K562 (cell line): ENCODE results near the gene MLLT3.

Experiments used
- FOS ChIP-seq: IDR thresholded peaks from 3 replicates; pipeline ENCODE4 v1.6.1; 2011; ENCODE audit not compliant: insufficient read length; ENCODE audit errors: extremely low read depth
- FOXJ3 ChIP-seq: sonication (generic); formaldehyde crosslinking; IDR thresholded peaks from 2 replicates; pipeline ENCODE4 v1.4.0; 2020; ENCODE audit warnings: mild to moderate bottlenecking, missing genetic modification reagents
- HNRNPLL ChIP-seq: fragments of 200-400 bp; formaldehyde crosslinking; IDR thresholded peaks from 2 replicates; pipeline ENCODE4 v1.6.1; 2017; ENCODE audit warnings: low read length, low read depth, mild to moderate bottlenecking; ENCODE audit not compliant: poor library complexity, severe bottlenecking
- POLR2A ChIP-seq: fragments of 450-650 bp; conservative IDR thresholded peaks from 2 replicates; pipeline ENCODE4 v1.6.1; 2016
- POLR2AphosphoS5 ChIP-seq: IDR thresholded peaks from 2 replicates; pipeline ENCODE4 v1.6.1; 2011; ENCODE audit warnings: mild to moderate bottlenecking, low read depth, low read length, moderate library complexity; ENCODE audit not compliant: control insufficient read depth, insufficient read depth
- RBM39 ChIP-seq: fragments of 200-400 bp; formaldehyde crosslinking; optimal IDR thresholded peaks from 2 replicates; pipeline ENCODE3; 2018; ENCODE audit warnings: low read depth, low read length
- TAF15 ChIP-seq: fragments of 200-400 bp; formaldehyde crosslinking; IDR thresholded peaks from 2 replicates; pipeline ENCODE4 v1.6.1; 2017; ENCODE audit warnings: mild to moderate bottlenecking, low read depth, low read length, moderate library complexity
- ZKSCAN1 ChIP-seq: fragments of 150-350 bp; IDR thresholded peaks from 2 replicates; pipeline ENCODE4 v1.6.1; 2016; ENCODE audit warnings: low read depth, low read length
- TF ChIP-seq, protein P1 (sequence below), 3 experiments: IDR thresholded peaks in 2 of 3; conservative IDR thresholded peaks in 1 of 3; 2 replicates each; pipeline ENCODE4 v1.5.1; 2011 to 2012; ENCODE audit warnings: low read length in 3 of 3, mild to moderate bottlenecking in 3 of 3, control low read depth in 2 of 3, improper control_type of control experiment in 1 of 3, inconsistent platforms in 1 of 3, low read depth in 1 of 3, mixed read lengths in 1 of 3, moderate library complexity in 1 of 3; ENCODE audit not compliant: insufficient read depth in 2 of 3
- TF ChIP-seq, protein P2 (sequence below): conservative IDR thresholded peaks from 2 replicates; pipeline ENCODE4 v1.6.1; 2011; ENCODE audit warnings: low read depth, mild to moderate bottlenecking, low read length; ENCODE audit not compliant: control insufficient read depth

DNA sequence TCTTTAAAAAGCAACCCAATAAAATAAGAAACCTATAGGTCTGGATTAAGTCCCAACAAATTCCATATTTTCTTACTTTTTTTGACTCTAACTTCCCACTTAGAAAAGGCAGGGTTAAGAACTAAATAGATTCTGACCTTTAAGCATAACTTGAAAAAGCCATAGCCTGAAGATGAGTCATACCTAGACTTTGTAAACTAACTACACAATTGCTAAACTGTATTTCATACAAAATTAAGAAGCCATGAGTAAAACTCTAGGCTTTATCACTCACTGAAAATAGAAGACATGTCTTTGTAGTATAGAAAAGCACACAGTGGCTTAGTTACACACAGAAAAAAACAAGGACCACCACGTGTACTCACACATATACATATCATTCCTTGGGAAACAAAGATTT, 51.5 kb downstream of the MLLT3 start:
- TF ChIP-seq ZKSCAN1 = no peak
- TF ChIP-seq POLR2A = no peak
- no peak for TF ChIP-seq RBM39
- TF ChIP-seq HNRNPLL = no peak
- TF ChIP-seq, protein P1, sequence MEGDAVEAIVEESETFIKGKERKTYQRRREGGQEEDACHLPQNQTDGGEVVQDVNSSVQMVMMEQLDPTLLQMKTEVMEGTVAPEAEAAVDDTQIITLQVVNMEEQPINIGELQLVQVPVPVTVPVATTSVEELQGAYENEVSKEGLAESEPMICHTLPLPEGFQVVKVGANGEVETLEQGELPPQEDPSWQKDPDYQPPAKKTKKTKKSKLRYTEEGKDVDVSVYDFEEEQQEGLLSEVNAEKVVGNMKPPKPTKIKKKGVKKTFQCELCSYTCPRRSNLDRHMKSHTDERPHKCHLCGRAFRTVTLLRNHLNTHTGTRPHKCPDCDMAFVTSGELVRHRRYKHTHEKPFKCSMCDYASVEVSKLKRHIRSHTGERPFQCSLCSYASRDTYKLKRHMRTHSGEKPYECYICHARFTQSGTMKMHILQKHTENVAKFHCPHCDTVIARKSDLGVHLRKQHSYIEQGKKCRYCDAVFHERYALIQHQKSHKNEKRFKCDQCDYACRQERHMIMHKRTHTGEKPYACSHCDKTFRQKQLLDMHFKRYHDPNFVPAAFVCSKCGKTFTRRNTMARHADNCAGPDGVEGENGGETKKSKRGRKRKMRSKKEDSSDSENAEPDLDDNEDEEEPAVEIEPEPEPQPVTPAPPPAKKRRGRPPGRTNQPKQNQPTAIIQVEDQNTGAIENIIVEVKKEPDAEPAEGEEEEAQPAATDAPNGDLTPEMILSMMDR (IDR thresholded peaks at IDR 0.05 in 2 of 3, conservative IDR thresholded peaks at IDR 0.05 in 1 of 3; ENCODE audit: insufficient read depth in 2 of 3, low read depth in 1 of 3, low read length in 3 of 3) = no peak
- no peak for TF ChIP-seq FOXJ3 (CRISPR knock-in tag)
- no peak for TF ChIP-seq POLR2AphosphoS5
- TF ChIP-seq, protein P2, sequence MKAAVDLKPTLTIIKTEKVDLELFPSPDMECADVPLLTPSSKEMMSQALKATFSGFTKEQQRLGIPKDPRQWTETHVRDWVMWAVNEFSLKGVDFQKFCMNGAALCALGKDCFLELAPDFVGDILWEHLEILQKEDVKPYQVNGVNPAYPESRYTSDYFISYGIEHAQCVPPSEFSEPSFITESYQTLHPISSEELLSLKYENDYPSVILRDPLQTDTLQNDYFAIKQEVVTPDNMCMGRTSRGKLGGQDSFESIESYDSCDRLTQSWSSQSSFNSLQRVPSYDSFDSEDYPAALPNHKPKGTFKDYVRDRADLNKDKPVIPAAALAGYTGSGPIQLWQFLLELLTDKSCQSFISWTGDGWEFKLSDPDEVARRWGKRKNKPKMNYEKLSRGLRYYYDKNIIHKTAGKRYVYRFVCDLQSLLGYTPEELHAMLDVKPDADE = no peak
- TF ChIP-seq FOS = no peak
- no peak for TF ChIP-seq TAF15
